MG63 (cell line): ENCODE results near the gene SLC25A20. TPM values are rescaled to one million over a fixed set of nuclear protein-coding genes. Genes with fewer than 3 reads are reported as not detected.

Experiments used
- DNase-seq: peaks from one replicate; pipeline ENCODE4 v3.0.0-alpha.2; 2020
- H3K27me3 ChIP-seq: fragments of 250-450 bp; sonication (Bioruptor Pico); 2 replicates; pipeline ENCODE4 v1.5.1; 2020; ENCODE audit warnings: mild to moderate bottlenecking, moderate library complexity
- H3K36me3 ChIP-seq: fragments of 250-450 bp; sonication (Bioruptor Pico); 2 replicates; pipeline ENCODE4 v1.5.1; 2020; ENCODE audit warnings: mild to moderate bottlenecking, moderate library complexity
- H3K4me3 ChIP-seq: fragments of 250-450 bp; sonication (Bioruptor Pico); 2 replicates; pipeline ENCODE4 v1.5.1; 2020; ENCODE audit warnings: mild to moderate bottlenecking, moderate library complexity
- H3K9me3 ChIP-seq: fragments of 250-450 bp; sonication (Bioruptor Pico); 2 replicates; pipeline ENCODE4 v1.5.1; 2020; ENCODE audit warnings: mild to moderate bottlenecking, moderate library complexity
- total RNA-seq: library from RNA; depleted of rRNA; stranded (reverse); fragments of >200 nt; shearing (Covaris generic); gene quantifications from 2 replicates; pipeline ENCODE4 v1.2.3, GENCODE V29; 2014; ENCODE audit warnings: low replicate concordance; rRNA removed

SLC25A20 gene, protein sequence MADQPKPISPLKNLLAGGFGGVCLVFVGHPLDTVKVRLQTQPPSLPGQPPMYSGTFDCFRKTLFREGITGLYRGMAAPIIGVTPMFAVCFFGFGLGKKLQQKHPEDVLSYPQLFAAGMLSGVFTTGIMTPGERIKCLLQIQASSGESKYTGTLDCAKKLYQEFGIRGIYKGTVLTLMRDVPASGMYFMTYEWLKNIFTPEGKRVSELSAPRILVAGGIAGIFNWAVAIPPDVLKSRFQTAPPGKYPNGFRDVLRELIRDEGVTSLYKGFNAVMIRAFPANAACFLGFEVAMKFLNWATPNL
- total RNA-seq, result 17.2 and 23.4 TPM in 2 replicates

DNA sequence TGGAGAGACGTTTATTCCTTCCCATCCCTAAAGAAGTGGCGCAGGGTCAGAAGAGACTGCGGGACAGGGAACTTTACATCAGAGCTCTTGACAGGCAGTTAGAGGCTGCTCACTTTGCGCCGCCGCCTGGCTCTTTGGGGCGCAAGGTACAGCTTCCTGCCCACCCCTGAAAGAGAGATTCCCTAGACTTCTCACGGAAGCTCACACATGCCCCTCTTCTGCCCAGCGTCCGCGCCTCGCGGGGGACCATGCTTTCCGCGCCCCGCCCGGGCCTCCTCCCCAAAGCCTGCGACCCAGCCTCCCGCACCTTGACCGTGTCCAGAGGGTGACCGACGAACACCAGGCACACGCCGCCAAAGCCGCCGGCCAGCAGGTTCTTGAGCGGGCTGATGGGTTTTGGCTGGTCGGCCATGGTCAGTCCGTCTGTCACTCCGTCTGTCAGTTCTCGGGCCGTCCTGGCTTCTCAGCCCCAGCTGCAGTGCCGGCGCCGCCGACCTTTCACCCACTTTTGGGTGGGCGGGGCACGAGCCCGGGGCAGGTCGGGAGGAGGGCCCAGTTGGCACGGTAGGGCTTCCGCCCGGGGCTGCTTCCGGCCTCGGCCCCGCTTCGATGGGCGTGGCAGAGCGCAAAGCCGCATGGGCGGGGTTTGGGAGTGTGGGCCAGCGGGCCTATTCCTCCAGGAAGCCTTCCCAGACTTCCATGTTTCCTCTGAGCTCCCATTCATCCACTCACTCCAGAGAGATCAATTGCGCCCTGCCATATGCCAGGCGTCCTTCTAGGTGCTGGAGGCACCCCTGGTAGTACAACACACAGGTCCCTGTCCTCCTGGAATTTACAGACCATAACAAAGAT is at the start of gene SLC25A20:
SLC25A20 (minus strand) TSS at position 500 of the 852 bp plus-strand sequence; CDS start at position 412, 88 bp downstream.
- Histone ChIP-seq H3K36me3 (no peaks in the 10 kb centered on the region), H3K4me3 (peak within 1 kb of the TSS; percentile 67), H3K9me3 (no peaks in the 10 kb centered on the region), H3K27me3 (no peaks in the 10 kb centered on the region)
- DNase-seq, result peak; percentile 90

GRCh38 chr3:48945891-48946549 is 47.3 kb upstream of the SLC25A20 start:
- Histone ChIP-seq H3K36me3 (no peaks in the 10 kb centered on the region), H3K4me3 (no peak overlapping the region), H3K9me3 (no peaks in the 10 kb centered on the region), H3K27me3 (no peaks in the 10 kb centered on the region)
- no peak for DNase-seq

DNA sequence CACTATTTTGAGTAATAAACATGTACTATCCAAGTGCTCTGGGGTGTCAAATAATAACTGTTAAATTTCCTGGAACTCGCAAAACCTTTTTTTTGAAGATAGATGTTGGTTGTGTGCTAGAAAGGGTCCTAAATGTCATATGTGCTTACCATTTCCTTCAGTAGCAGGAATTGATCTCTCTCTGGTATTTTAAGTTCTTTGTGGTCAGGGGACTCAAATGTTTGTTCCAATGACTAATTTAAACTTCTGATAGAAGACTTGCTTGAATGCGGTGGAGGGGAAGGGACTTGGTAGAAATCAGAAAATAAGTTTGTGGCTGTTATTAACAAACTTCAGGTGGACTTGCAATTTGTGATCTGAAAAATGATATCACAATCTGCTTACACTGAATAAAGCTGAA is 46.8 kb upstream of the SLC25A20 start:
- no peaks in the 10 kb centered on the region for H3K9me3 ChIP-seq
- H3K27me3 ChIP-seq, result no peaks in the 10 kb centered on the region
- no peaks in the 10 kb centered on the region for H3K36me3 ChIP-seq
- no peak for DNase-seq
- H3K4me3 ChIP-seq, result no peak overlapping the region

DNA sequence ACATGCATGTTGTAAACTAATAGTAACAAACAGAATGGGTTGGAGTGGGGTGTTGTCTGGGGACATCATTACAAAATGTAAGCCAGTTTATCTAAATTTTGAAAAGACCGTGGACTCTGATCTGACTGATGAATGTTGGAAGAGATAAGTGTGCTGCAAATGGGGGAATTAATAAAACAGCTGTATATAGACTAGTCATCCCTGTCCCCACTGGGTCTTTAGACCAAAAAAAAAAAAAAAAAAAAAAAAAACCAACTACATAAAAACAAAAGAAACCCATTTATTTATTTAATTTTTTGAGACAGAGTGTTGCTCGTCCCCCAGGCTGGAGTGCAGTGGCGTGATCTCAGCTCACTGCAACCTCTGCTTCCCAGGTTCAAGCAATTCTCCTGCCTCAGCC is 40.0 kb upstream of the SLC25A20 start:
- H3K36me3 ChIP-seq, result peaks cover 18% of the 10 kb centered on the region
- H3K9me3 ChIP-seq, result no peaks in the 10 kb centered on the region
- no peak for DNase-seq
- no peaks in the 10 kb centered on the region for H3K27me3 ChIP-seq
- H3K4me3 ChIP-seq, result no peak overlapping the region

GRCh38 chr3:48938156-48938555 is 39.5 kb upstream of the SLC25A20 start:
- Histone ChIP-seq H3K27me3 (no peaks in the 10 kb centered on the region), H3K9me3 (no peaks in the 10 kb centered on the region), H3K36me3 (peaks cover 18% of the 10 kb centered on the region), H3K4me3 (no peak overlapping the region)
- DNase-seq, result no peak

- H3K36me3 ChIP-seq, result peaks cover 25% of the 10 kb centered on the region
- H3K9me3 ChIP-seq, result no peaks in the 10 kb centered on the region
- no peaks in the 10 kb centered on the region for H3K27me3 ChIP-seq
- no peak for DNase-seq
- H3K4me3 ChIP-seq, result no peak overlapping the region
Observed at GRCh38 chr3:48935530-48935929, 36.8 kb upstream of the SLC25A20 start.

GRCh38 chr3:48934333-48934991 is 35.8 kb upstream of the SLC25A20 start:
- DNase-seq, result no peak
- Histone ChIP-seq H3K9me3 (no peaks in the 10 kb centered on the region), H3K36me3 (peaks cover 30% of the 10 kb centered on the region), H3K27me3 (no peaks in the 10 kb centered on the region), H3K4me3 (no peak overlapping the region)

DNA sequence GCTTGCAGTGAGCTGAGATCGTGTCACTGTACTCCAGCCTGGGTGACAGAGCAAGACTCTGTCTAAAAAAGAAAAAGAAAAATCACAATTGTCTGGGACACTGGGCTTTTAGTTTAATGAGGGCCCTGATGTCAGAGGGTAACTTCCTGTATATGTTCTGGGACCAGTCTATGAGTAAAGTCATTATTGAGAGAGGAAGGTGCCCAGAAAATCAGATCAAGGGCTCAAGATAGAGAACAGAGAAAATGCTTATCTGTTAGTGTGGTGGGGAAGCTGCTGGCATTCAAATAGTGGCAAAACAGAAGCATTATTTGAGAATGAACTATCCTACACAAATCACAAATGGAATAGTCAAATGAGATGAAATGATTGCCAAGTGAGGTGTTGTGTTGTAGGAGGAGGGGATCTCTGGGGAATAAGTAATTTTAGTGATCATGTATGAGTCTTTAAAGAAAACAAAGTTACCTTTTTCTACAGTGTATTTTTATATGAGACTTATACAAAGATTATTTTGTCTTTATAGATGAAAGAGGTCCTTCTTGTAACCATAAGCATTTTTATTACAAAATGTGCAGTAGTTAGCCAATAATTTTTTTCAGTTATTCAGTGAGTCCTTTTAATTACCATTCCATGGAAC is 33.4 kb upstream of the SLC25A20 start:
- DNase-seq, result no peak
- H3K9me3 ChIP-seq, result no peaks in the 10 kb centered on the region
- H3K4me3 ChIP-seq, result no peak overlapping the region
- H3K36me3 ChIP-seq, result peaks cover 44% of the 10 kb centered on the region
- no peaks in the 10 kb centered on the region for H3K27me3 ChIP-seq

- Histone ChIP-seq H3K9me3 (no peaks in the 10 kb centered on the region), H3K36me3 (peaks cover 51% of the 10 kb centered on the region), H3K27me3 (no peaks in the 10 kb centered on the region), H3K4me3 (no peak overlapping the region)
- no peak for DNase-seq
Observed at GRCh38 chr3:48930590-48930989, 31.9 kb upstream of the SLC25A20 start.

DNA sequence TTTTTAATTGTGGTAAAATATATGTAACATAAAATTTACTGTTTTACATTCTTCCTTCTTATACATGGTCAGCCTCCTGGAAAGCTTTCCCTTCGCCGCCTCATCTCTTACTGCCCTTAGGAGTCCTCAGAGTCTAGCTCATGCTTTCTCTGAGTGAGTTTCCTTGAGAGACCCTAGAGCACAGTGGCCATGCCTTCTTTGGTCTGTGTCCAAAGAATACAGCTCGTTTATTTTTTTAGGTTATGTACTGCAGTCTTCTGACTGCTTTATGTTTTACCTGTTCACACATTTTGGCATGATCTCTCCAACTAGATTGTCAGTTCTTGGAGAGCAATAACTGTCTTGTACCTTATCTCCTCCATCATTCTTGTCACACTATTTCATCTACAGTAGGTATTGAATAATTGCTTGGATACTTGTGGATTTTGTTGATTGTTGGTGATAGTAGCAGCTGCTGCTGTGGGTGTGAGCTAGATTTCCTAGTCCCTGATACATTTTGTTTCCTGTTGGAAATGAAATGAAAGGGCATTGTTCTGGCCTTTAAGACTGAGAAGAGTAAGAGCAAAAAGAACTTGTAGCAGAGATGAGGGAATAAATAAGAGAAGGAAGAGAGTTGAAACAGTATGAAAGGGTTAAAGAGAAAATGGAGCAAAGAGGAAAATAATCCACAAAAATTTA is 30.8 kb upstream of the SLC25A20 start:
- no peaks in the 10 kb centered on the region for H3K27me3 ChIP-seq
- H3K4me3 ChIP-seq, result no peak overlapping the region
- H3K9me3 ChIP-seq, result no peaks in the 10 kb centered on the region
- no peak for DNase-seq
- peaks cover 46% of the 10 kb centered on the region for H3K36me3 ChIP-seq

DNA sequence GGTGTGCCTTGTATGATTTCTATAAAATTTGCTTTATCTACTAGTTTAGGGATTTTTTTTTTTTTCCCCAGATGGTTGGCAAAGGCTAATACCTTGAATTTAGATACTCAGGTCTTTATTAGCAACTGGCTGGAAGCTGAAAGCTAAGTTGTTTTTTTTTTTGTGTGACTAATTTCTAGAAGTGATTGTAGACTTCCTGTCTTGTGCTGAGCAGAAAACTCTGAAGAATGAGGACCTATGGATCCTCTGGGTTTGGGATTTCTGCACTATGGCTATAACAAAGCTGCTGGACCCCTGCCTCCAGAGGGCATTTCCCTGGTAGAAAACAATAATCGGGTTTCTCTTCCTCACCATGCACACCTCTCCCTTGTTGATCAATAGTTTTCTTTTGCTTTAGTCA is 30.0 kb upstream of the SLC25A20 start:
- Histone ChIP-seq H3K9me3 (no peaks in the 10 kb centered on the region), H3K36me3 (peaks cover 42% of the 10 kb centered on the region), H3K27me3 (no peaks in the 10 kb centered on the region), H3K4me3 (no peak overlapping the region)
- no peak for DNase-seq

GRCh38 chr3:48927928-48928327 is 29.2 kb upstream of the SLC25A20 start:
- peaks cover 44% of the 10 kb centered on the region for H3K36me3 ChIP-seq
- H3K9me3 ChIP-seq, result no peaks in the 10 kb centered on the region
- no peaks in the 10 kb centered on the region for H3K27me3 ChIP-seq
- no peak overlapping the region for H3K4me3 ChIP-seq
- no peak for DNase-seq

GRCh38 chr3:48926425-48927392 is 28.0 kb upstream of the SLC25A20 start:
- H3K27me3 ChIP-seq, result no peaks in the 10 kb centered on the region
- H3K9me3 ChIP-seq, result no peaks in the 10 kb centered on the region
- peak; percentile 42 for DNase-seq
- H3K36me3 ChIP-seq, result peaks cover 49% of the 10 kb centered on the region
- no peak overlapping the region for H3K4me3 ChIP-seq

GRCh38 chr3:48919215-48920138 is 20.8 kb upstream of the SLC25A20 start:
- no peaks in the 10 kb centered on the region for H3K27me3 ChIP-seq
- peak overlapping the region; percentile 81 for H3K4me3 ChIP-seq
- DNase-seq, result peak; percentile 38
- H3K36me3 ChIP-seq, result peaks cover 12% of the 10 kb centered on the region
- H3K9me3 ChIP-seq, result no peaks in the 10 kb centered on the region
